Ascending aorta (tissue), 2 donors: ENCODE data around the gene SHLD1. TPM values are rescaled to one million over a fixed set of nuclear protein-coding genes. Genes with fewer than 3 reads are reported as not detected.

Experiments used
- DNase-seq, 2 donors: peaks; one replicate each; pipeline ENCODE4 v3.0.0-alpha.2; 2019; ENCODE audit warnings: low spot score in 2 of 2
- H3K27ac ChIP-seq, 2 donors: fragments of 200-600 bp; sonication (generic); one replicate each; pipeline ENCODE4 v1.5.1; 2016 to 2017; ENCODE audit warnings: mild to moderate bottlenecking in 1 of 2
- H3K27me3 ChIP-seq: fragments of 200-600 bp; sonication (generic); one replicate; pipeline ENCODE4 v1.5.1; 2017
- H3K36me3 ChIP-seq, 2 donors: fragments of 200-600 bp; sonication (generic); one replicate each; pipeline ENCODE4 v1.5.1; 2016
- H3K4me1 ChIP-seq, 2 donors: fragments of 200-600 bp; sonication (generic); one replicate each; pipeline ENCODE4 v1.5.1; 2016 to 2017; ENCODE audit warnings: mild to moderate bottlenecking in 1 of 2
- H3K4me3 ChIP-seq, 2 donors: fragments of 200-600 bp; sonication (generic); one replicate each; pipeline ENCODE4 v1.5.1; 2016 to 2017; ENCODE audit warnings: mild to moderate bottlenecking in 1 of 2
- H3K9me3 ChIP-seq, 2 donors: fragments of 200-600 bp; sonication (generic); one replicate each; pipeline ENCODE4 v1.5.1; 2016
- intact Hi-C: fragments of 100-400 bp; cut with DNase I; formaldehyde crosslinking; loops from one replicate; pipeline ENCODE4 v1.15.1; 2023
- total RNA-seq: library from RNA; depleted of rRNA; stranded (reverse); fragments of >200 nt; gene quantifications from one replicate; pipeline ENCODE4 v1.1.0, GENCODE V29; 2016
- TF ChIP-seq, protein P1 (sequence below), 3 experiments: fragments of 200-600 bp in 2 of 3; fragments of 450-650 bp in 1 of 3; sonication (generic) in 2 of 3; IDR thresholded peaks; one replicate each; pipeline ENCODE4 v1.5.1; 2016 to 2019; ENCODE audit warnings: antibody characterized with exemption in 3 of 3, mild to moderate bottlenecking in 1 of 3, moderate library complexity in 1 of 3

Gene SHLD1
- total RNA-seq, 1 donor from 2014 or later: not detected

GRCh38 chr20:5714261-5715041, 35.8 kb upstream of the SHLD1 start:
- no peaks in the 10 kb centered on the region for H3K9me3 ChIP-seq
- no peak overlapping the region for H3K27ac ChIP-seq
- no peak overlapping the region for H3K4me3 ChIP-seq
- DNase-seq: no peak
- intact Hi-C loops: no loop called here
- H3K4me1 ChIP-seq: no peaks in the 10 kb centered on the region
- H3K36me3 ChIP-seq: no peaks in the 10 kb centered on the region
- TF ChIP-seq, protein P1, sequence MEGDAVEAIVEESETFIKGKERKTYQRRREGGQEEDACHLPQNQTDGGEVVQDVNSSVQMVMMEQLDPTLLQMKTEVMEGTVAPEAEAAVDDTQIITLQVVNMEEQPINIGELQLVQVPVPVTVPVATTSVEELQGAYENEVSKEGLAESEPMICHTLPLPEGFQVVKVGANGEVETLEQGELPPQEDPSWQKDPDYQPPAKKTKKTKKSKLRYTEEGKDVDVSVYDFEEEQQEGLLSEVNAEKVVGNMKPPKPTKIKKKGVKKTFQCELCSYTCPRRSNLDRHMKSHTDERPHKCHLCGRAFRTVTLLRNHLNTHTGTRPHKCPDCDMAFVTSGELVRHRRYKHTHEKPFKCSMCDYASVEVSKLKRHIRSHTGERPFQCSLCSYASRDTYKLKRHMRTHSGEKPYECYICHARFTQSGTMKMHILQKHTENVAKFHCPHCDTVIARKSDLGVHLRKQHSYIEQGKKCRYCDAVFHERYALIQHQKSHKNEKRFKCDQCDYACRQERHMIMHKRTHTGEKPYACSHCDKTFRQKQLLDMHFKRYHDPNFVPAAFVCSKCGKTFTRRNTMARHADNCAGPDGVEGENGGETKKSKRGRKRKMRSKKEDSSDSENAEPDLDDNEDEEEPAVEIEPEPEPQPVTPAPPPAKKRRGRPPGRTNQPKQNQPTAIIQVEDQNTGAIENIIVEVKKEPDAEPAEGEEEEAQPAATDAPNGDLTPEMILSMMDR (IDR thresholded peaks at IDR 0.05): no peak
- no peaks in the 10 kb centered on the region for H3K27me3 ChIP-seq

GRCh38 chr20:5715071-5715841, 34.9 kb upstream of the SHLD1 start:
- Histone ChIP-seq H3K4me1 (no peaks in the 10 kb centered on the region), H3K27ac (no peak overlapping the region), H3K27me3 (no peaks in the 10 kb centered on the region), H3K9me3 (no peaks in the 10 kb centered on the region), H3K36me3 (no peaks in the 10 kb centered on the region), H3K4me3 (no peak overlapping the region)
- intact Hi-C loops: no loop called here
- no peak for DNase-seq
- TF ChIP-seq, protein P1 (IDR thresholded peaks at IDR 0.05): no peak

DNA sequence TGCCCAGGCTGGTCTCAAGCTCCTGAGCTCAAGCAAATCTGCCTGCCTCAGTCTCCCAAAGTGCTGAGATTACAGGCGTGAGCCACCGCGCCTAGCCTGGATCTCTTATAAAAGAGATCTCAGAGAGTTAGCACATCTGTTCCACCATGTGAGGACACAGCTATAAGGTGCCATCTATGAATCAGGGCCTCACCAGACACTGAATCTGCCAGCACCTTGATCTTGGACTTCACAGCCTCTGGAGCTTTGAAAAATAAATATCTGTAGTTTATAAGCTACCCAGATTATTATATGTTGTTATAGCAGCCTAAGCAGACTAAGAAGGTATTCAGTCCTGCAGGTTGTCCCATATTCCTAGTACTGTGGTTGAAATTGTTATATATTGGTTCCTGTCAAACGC, 33.2 kb upstream of the SHLD1 start:
- no peaks in the 10 kb centered on the region for H3K9me3 ChIP-seq
- H3K4me1 ChIP-seq: no peaks in the 10 kb centered on the region
- DNase-seq: no peak
- no peak overlapping the region for H3K27ac ChIP-seq
- intact Hi-C loops: no loop called here
- H3K36me3 ChIP-seq: no peaks in the 10 kb centered on the region
- H3K27me3 ChIP-seq: no peaks in the 10 kb centered on the region
- TF ChIP-seq, protein P1 (IDR thresholded peaks at IDR 0.05): no peak
- H3K4me3 ChIP-seq: no peak overlapping the region

DNA sequence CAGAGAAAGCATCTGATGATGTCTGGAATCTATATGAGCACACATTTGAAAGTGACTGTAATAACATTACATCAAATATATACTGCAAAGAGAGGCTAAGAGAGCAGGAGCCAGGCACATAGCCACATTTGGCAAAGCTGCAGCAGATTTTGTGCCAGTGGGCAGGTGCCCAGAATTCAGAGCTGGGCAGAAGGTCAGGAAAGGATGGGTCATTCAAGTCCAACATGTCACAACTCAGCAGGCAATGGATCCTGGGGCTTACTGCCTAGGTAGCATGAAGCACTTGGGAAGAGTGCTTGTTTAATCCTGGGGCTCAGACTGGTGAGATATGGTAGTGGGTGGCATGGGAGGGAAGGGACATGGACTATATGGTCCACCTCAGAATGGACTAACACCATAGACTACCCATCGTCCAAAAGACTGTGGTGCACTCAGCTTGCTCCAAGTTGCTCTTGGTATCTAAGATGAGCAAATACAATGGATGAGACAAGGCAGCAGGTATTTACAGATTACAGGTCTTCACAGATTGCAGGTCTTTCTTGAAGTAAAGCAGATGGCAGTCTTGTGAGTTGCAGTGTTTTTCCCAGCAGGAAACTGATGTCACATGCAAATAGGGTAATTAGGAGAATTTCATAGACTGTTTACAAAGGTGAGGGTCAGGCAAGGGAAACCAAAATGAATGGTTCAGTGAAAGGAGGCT, 31.2 kb upstream of the SHLD1 start:
- Histone ChIP-seq H3K27me3 (no peaks in the 10 kb centered on the region), H3K27ac (no peak overlapping the region), H3K9me3 (no peaks in the 10 kb centered on the region), H3K36me3 (no peaks in the 10 kb centered on the region), H3K4me3 (no peak overlapping the region), H3K4me1 (no peaks in the 10 kb centered on the region)
- TF ChIP-seq, protein P1 (IDR thresholded peaks at IDR 0.05): no peak
- no peak for DNase-seq
- intact Hi-C loops: no loop called here

DNA sequence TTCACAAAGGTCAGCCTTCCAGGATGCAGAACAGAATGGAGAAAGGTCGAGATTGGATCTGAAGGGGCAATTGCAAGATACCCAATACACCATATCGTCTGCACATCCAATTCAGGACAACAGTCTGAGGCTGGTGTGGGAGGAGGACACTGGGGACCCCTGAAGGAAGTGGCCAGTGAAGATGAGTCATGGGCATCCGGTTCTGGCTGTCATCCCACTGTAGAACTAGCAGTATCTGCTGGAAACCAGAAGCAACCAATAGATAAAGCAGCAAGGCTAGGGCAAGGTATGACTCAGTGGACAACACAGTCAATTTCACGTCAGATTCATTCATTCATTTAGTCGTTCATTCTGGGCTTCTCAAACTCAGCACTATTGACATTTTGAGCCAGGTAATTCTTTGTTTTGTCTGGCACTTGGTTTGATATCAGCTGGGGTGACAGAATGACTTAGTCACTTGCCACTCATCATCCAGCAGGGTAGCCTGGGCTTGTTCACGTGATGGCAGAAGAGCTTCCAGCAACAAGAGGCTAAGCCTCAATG, 30.3 kb upstream of the SHLD1 start:
- Histone ChIP-seq H3K27ac (no peak overlapping the region), H3K4me3 (no peak overlapping the region), H3K4me1 (no peaks in the 10 kb centered on the region), H3K36me3 (no peaks in the 10 kb centered on the region), H3K9me3 (no peaks in the 10 kb centered on the region), H3K27me3 (no peaks in the 10 kb centered on the region)
- intact Hi-C loops: no loop called here
- no peak for DNase-seq
- TF ChIP-seq, protein P1 (IDR thresholded peaks at IDR 0.05): no peak
